Astrocyte of the cerebellum (primary cell): ENCODE data around the gene CARM1.
"Not testable (repeated sequence)": the region's sequence is repeated elsewhere in the genome, so short reads cannot be mapped to it uniquely, and the experiment has no call there.

Experiments
- DNase-seq: peaks from one replicate; pipeline ENCODE4 v3.0.0-alpha.2; 2011; ENCODE audit warnings: low read depth
- H3K4me3 ChIP-seq: 2 replicates; pipeline ENCODE4 v1.5.1; 2011; ENCODE audit warnings: mild to moderate bottlenecking, low read depth, low read length, moderate library complexity
- CTCF ChIP-seq: IDR thresholded peaks from 2 replicates; pipeline ENCODE4 v1.5.1; 2012; ENCODE audit warnings: low read length, low read depth, moderate library complexity, mild to moderate bottlenecking; ENCODE audit errors: missing control alignments
- in situ Hi-C: cut with HindIII; loops from 2 replicates; pipeline ENCODE4 v1.10.0; 2017; ENCODE audit warnings: low sequenced_read_pairs

Gene CARM1

GRCh38 chr19:10874024-10874423 lies 2.7 kb downstream of the CARM1 start:
- DNase-seq, result no peak
- H3K4me3 ChIP-seq, result no peak overlapping the region
- no peak for TF ChIP-seq CTCF
- in situ Hi-C loops, result no loop called here

GRCh38 chr19:10876459-10877240 lies 5.3 kb downstream of the CARM1 start:
- DNase-seq, result no peak
- TF ChIP-seq CTCF, result no peak
- in situ Hi-C loops, result no loop called here
- no peak overlapping the region for H3K4me3 ChIP-seq

- DNase-seq, H3K4me3 ChIP-seq, in situ Hi-C loops: not testable (repeated sequence)
Observed at GRCh38 chr19:10877608-10878007, 6.3 kb downstream of the CARM1 start.

GRCh38 chr19:10878253-10878652 lies 6.9 kb downstream of the CARM1 start:
- no peak overlapping the region for H3K4me3 ChIP-seq
- DNase-seq, result no peak
- TF ChIP-seq CTCF, result no peak
- in situ Hi-C loops, result no loop called here

- H3K4me3 ChIP-seq, result no peak overlapping the region
- no peak for DNase-seq
- in situ Hi-C loops, result no loop called here
- no peak for TF ChIP-seq CTCF
Observed at GRCh38 chr19:10881403-10882107, 10.2 kb downstream of the CARM1 start.

GRCh38 chr19:10882108-10882457 lies 10.7 kb downstream of the CARM1 start:
- TF ChIP-seq CTCF, result no peak
- DNase-seq, result no peak
- no peak overlapping the region for H3K4me3 ChIP-seq
- in situ Hi-C loops, result no loop called here

GRCh38 chr19:10884274-10884673 lies 12.9 kb downstream of the CARM1 start:
- no peak for DNase-seq
- in situ Hi-C loops, result no loop called here
- no peak for TF ChIP-seq CTCF

More at GRCh38 chr19:10884274-10884673, 12.9 kb downstream of the CARM1 start:
- no peak overlapping the region for H3K4me3 ChIP-seq
